Endothelial cell of umbilical vein (primary cell): Measurements from ENCODE around the gene RAD23B. TPM values are rescaled to one million over a fixed set of nuclear protein-coding genes. Genes with fewer than 3 reads are reported as not detected.

ENCODE experiments used
- BruUV-seq: library from RNA; stranded (reverse); fragments of 400-500 nt; replicated peaks from 2 replicates; lab custom pipeline; 2021; lab: Mats Ljungman, UMichigan
- CTCF ChIA-PET: fragments of 300-600, 350-600 bp; sonication (Branson Sonifier 250); formaldehyde crosslinking; loops from one replicate; lab custom pipeline; 2021; ENCODE audit warnings: antibody characterized with exemption, inconsistent platforms; lab: Charles Lee
- POLR2A ChIA-PET: fragments of 300-600, 350-600 bp; sonication (Branson Sonifier 250); formaldehyde crosslinking; loops from one replicate; lab custom pipeline; 2021; ENCODE audit warnings: antibody characterized with exemption, inconsistent platforms; lab: Charles Lee
- DNase-seq: peaks from one replicate; pipeline ENCODE4 v3.0.0-alpha.2; 2011; ENCODE audit warnings: low read depth, low spot score
- FAIRE-seq: peaks from 2 replicates; lab custom pipeline; 2011; peaks lifted over from hg19 to GRCh38; lab: Jason Lieb, UNC
- H2AFZ ChIP-seq: 2 replicates; pipeline ENCODE4 v1.6.0; 2012; ENCODE audit warnings: low read depth, low read length, control low read depth, inconsistent platforms
- H3K27ac ChIP-seq: 2 replicates; pipeline ENCODE4 v1.5.1; 2011; ENCODE audit warnings: low read depth, mild to moderate bottlenecking, control low read depth, low read length, moderate library complexity; ENCODE audit not compliant: insufficient read depth
- H3K27me3 ChIP-seq, 2 experiments: 2 replicates each; pipeline versions ENCODE4 v1.6.0 to v1.6.1; 2011; ENCODE audit warnings: low read length in 2 of 2, mixed read lengths in 1 of 2; ENCODE audit not compliant: control insufficient read depth in 2 of 2, insufficient read depth in 2 of 2
- H3K36me3 ChIP-seq, 2 experiments: 2 replicates in 1 of 2; 3 replicates in 1 of 2; pipeline ENCODE4 v1.5.1; 2011; ENCODE audit warnings: low read length in 2 of 2, mild to moderate bottlenecking in 1 of 2, moderate library complexity in 1 of 2; ENCODE audit not compliant: control insufficient read depth in 2 of 2, insufficient read depth in 2 of 2; ENCODE audit errors: extremely low read depth in 1 of 2
- H3K4me1 ChIP-seq: 3 replicates; pipeline ENCODE4 v1.5.1; 2011; ENCODE audit warnings: mild to moderate bottlenecking, low read length; ENCODE audit not compliant: control insufficient read depth, insufficient read depth; ENCODE audit errors: extremely low read depth
- H3K4me2 ChIP-seq: 2 replicates; pipeline ENCODE4 v1.6.1; 2011; ENCODE audit warnings: low read length, control low read depth, mixed read lengths; ENCODE audit not compliant: insufficient read depth
- H3K4me3 ChIP-seq, 3 experiments: fragments of 200-600 bp in 1 of 3; sonication (generic), shearing (Covaris generic) in 1 of 3; replicated peaks in 1 of 3; 2 replicates each; pipeline ENCODE4 v1.5.1; 2011 to 2016; ENCODE audit warnings: control low read depth in 3 of 3, low read length in 3 of 3, mild to moderate bottlenecking in 2 of 3, inconsistent platforms in 1 of 3, low read depth in 1 of 3, moderate library complexity in 1 of 3; ENCODE audit not compliant: insufficient read depth in 1 of 3
- H3K79me2 ChIP-seq: 2 replicates; pipeline ENCODE4 v1.6.0; 2012; ENCODE audit warnings: low read length, inconsistent platforms; ENCODE audit not compliant: control insufficient read depth, insufficient read depth
- H3K9ac ChIP-seq: replicated peaks from 2 replicates; pipeline ENCODE3; 2011; ENCODE audit warnings: low read length, control low read depth; ENCODE audit not compliant: insufficient read depth; ENCODE audit errors: extremely low read depth
- H3K9me1 ChIP-seq: replicated peaks from 3 replicates; pipeline ENCODE4 v1.6.0; 2011; ENCODE audit warnings: mild to moderate bottlenecking, low read length; ENCODE audit not compliant: control insufficient read depth, insufficient read depth; ENCODE audit errors: extremely low read depth
- H3K9me3 ChIP-seq: replicated peaks from 2 replicates; pipeline ENCODE4 v1.5.1; 2012; ENCODE audit warnings: low read length, inconsistent platforms; ENCODE audit not compliant: control insufficient read depth, insufficient read depth
- H4K20me1 ChIP-seq: replicated peaks from 2 replicates; pipeline ENCODE3; 2011; ENCODE audit warnings: mild to moderate bottlenecking, low read length; ENCODE audit not compliant: control insufficient read depth, insufficient read depth; ENCODE audit errors: extremely low read depth
- EZH2 ChIP-seq: IDR thresholded peaks from 2 replicates; pipeline ENCODE4 v1.6.1; 2012; ENCODE audit warnings: borderline replicate concordance, low read depth, mild to moderate bottlenecking, moderate library complexity, low read length, inconsistent platforms; ENCODE audit not compliant: severe bottlenecking
- FOS ChIP-seq: IDR thresholded peaks from 2 replicates; pipeline ENCODE4 v1.6.1; 2011; ENCODE audit warnings: mild to moderate bottlenecking, low read length, moderate library complexity, borderline replicate concordance; ENCODE audit not compliant: insufficient read depth
- GATA2 ChIP-seq: IDR thresholded peaks from 2 replicates; pipeline ENCODE4 v1.7.0; 2011; ENCODE audit warnings: low read depth, mild to moderate bottlenecking, moderate library complexity, mixed read lengths, low read length; ENCODE audit not compliant: insufficient read length, insufficient read depth
- JUN ChIP-seq: IDR thresholded peaks from 2 replicates; pipeline ENCODE4 v1.6.1; 2011; ENCODE audit warnings: borderline replicate concordance, low read depth; ENCODE audit not compliant: insufficient read length, insufficient read depth
- MYC ChIP-seq: IDR thresholded peaks from one replicate; pipeline ENCODE4 v1.6.1; 2011; ENCODE audit warnings: mild to moderate bottlenecking, low read depth, low read length
- POLR2A ChIP-seq: IDR thresholded peaks from 2 replicates; pipeline ENCODE4 v1.6.1; 2012; ENCODE audit warnings: low read depth, mild to moderate bottlenecking, control low read depth, low read length
- POLR2AphosphoS5 ChIP-seq: IDR thresholded peaks from 2 replicates; pipeline ENCODE4 v1.6.1; 2012; ENCODE audit warnings: low read depth, mild to moderate bottlenecking, control low read depth, low read length, moderate library complexity; ENCODE audit not compliant: insufficient read depth
- dilution Hi-C: fragments of 300-500 bp; cut with MboI; formaldehyde crosslinking; loops from one replicate; pipeline ENCODE4 v1.15.0; 2019; ENCODE audit warnings: low sequenced_read_pairs; ENCODE audit not compliant: extremely low pct_ligation_motif_present
- intact Hi-C: fragments of 100-400 bp; cut with micrococcal nuclease; formaldehyde crosslinking; loops from one replicate; pipeline ENCODE4 v1.10.0; 2022
- polyA plus RNA-seq, 4 experiments: library from polyadenylated mRNA; depleted of rRNA in 3 of 4; stranded (reverse) in 3 of 4; unstranded in 1 of 4; fragments of >200 nt; gene quantifications; 2 replicates each; pipeline versions ENCODE4 v1.2.1 to v1.2.3, GENCODE V29; 2011 to 2012; ENCODE audit warnings: missing spikeins in 1 of 4
- total RNA-seq: library from RNA; stranded (reverse); gene quantifications from 2 replicates; pipeline ENCODE4 v1.2.3, GENCODE V29; 2021
- TF ChIP-seq, protein P1 (sequence below), 2 donors: IDR thresholded peaks; 1 replicate in 1 of 2; 2 replicates in 1 of 2; pipeline ENCODE4 v1.5.1; 2011; ENCODE audit warnings: low read length in 2 of 2, mild to moderate bottlenecking in 2 of 2, moderate library complexity in 2 of 2, control low read depth in 1 of 2, inconsistent platforms in 1 of 2, low read depth in 1 of 2; ENCODE audit not compliant: insufficient read depth in 1 of 2; ENCODE audit errors: extremely low read depth in 1 of 2
- TF ChIP-seq, protein P2 (sequence below): IDR thresholded peaks from 2 replicates; pipeline ENCODE4 v1.6.1; 2011; ENCODE audit not compliant: insufficient read depth, insufficient read length

Gene RAD23B
- total and polyA plus RNA-seq, 2 donors (not counting 3 experiments of a cell fraction or from before 2014, with no cell fraction given) = 63.8 to 100 TPM

DNA sequence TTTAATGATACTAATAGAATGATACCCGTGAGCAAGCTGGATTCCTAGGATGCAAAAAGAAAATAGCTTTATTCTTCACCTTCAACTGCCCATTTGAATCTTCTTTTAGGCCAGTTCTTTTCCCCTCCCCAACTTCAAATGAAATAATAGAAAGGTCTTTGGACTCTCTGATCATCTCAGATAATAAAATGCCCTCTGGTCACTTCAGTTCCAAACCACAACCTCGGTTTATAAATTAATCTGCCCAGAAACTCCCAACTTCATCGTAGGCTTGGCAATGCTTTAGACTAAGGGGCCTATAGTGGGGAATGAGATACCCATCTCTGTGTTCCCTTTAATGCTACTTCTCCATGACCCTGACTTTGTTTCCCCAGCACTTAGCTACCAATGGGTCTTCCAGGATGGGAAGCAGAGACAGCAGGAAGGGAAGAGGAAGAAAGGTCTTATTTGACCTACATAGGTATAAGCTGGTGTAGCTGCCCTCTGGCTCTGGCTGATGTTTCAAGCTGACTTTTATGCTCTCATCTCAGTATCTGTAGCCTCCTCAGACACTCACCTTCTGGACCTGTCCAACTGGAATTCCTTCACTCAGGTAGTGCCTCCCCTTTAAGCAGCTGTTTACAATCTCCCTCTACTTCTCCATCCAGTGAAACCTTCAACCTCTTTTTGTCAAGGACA is 47.2 kb upstream of the RAD23B start:
- Histone ChIP-seq H3K36me3 (no peaks in the 10 kb centered on the region), H4K20me1 (no peaks in the 10 kb centered on the region), H3K9me3 (no peaks in the 10 kb centered on the region), H3K4me2 (no peak overlapping the region), H3K4me1 (no peaks in the 10 kb centered on the region), H3K9me1 (no peaks in the 10 kb centered on the region), H3K27ac (no peak overlapping the region), H3K9ac (no peak overlapping the region), H2AFZ (no peak overlapping the region), H3K27me3 (peaks cover 0 to 2% of the 10 kb centered on the region in 2 experiments), H3K79me2 (no peaks in the 10 kb centered on the region), H3K4me3 (no peak overlapping the region)
- no TSS peak for BruUV-seq
- FAIRE-seq = no peak
- intact Hi-C loops = no loop called here
- ChIA-PET POLR2A (no interaction called here), CTCF (interaction anchor here (0.8 kb wide), 1 partner anchor 105 kb away, joined by 3 read pairs; no protein-coding TSS in a partner anchor)
- dilution Hi-C loops = no loop called here
- no peak for TF ChIP-seq GATA2
- no peak for TF ChIP-seq JUN
- no peak for TF ChIP-seq EZH2
- TF ChIP-seq POLR2AphosphoS5 = no peak
- TF ChIP-seq, protein P1, sequence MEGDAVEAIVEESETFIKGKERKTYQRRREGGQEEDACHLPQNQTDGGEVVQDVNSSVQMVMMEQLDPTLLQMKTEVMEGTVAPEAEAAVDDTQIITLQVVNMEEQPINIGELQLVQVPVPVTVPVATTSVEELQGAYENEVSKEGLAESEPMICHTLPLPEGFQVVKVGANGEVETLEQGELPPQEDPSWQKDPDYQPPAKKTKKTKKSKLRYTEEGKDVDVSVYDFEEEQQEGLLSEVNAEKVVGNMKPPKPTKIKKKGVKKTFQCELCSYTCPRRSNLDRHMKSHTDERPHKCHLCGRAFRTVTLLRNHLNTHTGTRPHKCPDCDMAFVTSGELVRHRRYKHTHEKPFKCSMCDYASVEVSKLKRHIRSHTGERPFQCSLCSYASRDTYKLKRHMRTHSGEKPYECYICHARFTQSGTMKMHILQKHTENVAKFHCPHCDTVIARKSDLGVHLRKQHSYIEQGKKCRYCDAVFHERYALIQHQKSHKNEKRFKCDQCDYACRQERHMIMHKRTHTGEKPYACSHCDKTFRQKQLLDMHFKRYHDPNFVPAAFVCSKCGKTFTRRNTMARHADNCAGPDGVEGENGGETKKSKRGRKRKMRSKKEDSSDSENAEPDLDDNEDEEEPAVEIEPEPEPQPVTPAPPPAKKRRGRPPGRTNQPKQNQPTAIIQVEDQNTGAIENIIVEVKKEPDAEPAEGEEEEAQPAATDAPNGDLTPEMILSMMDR (IDR thresholded peaks at IDR 0.05; ENCODE audit: extremely low read depth in 1 of 2, insufficient read depth in 1 of 2, low read depth in 1 of 2, low read length in 2 of 2) = no peak
- TF ChIP-seq, protein P2, sequence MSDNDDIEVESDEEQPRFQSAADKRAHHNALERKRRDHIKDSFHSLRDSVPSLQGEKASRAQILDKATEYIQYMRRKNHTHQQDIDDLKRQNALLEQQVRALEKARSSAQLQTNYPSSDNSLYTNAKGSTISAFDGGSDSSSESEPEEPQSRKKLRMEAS = no peak
- TF ChIP-seq POLR2A = no peak
- TF ChIP-seq FOS = no peak
- TF ChIP-seq MYC = no peak
- no peak for DNase-seq
